Subcutaneous abdominal adipose tissue (tissue), 5 donors: Measurements from ENCODE around the gene CD5L.

Source experiments
- H3K27ac ChIP-seq: one replicate; pipeline ENCODE4 v1.7.0; 2013; ENCODE audit warnings: low read depth, mild to moderate bottlenecking, inconsistent platforms, low read length, moderate library complexity
- H3K27me3 ChIP-seq, 5 donors: one replicate each; pipeline ENCODE4 v1.7.0; 2013; ENCODE audit warnings: low read length in 5 of 5, inconsistent platforms in 1 of 5; ENCODE audit not compliant: control insufficient read depth in 5 of 5, insufficient read depth in 4 of 5
- H3K36me3 ChIP-seq, 5 donors: one replicate each; pipeline ENCODE4 v1.7.0; 2013; ENCODE audit warnings: low read length in 5 of 5; ENCODE audit not compliant: control insufficient read depth in 5 of 5, insufficient read depth in 5 of 5
- H3K4me1 ChIP-seq, 5 donors: one replicate each; pipeline ENCODE4 v1.7.0; 2013; ENCODE audit warnings: low read length in 5 of 5, mild to moderate bottlenecking in 3 of 5, moderate library complexity in 1 of 5; ENCODE audit not compliant: control insufficient read depth in 5 of 5, insufficient read depth in 5 of 5
- H3K4me3 ChIP-seq, 5 donors: one replicate each; pipeline ENCODE4 v1.7.0; 2013; ENCODE audit warnings: low read length in 5 of 5, low read depth in 1 of 5
- H3K9ac ChIP-seq, 5 donors: one replicate each; pipeline ENCODE4 v1.7.0; 2013; ENCODE audit warnings: low read length in 5 of 5, mild to moderate bottlenecking in 4 of 5, moderate library complexity in 3 of 5
- H3K9me3 ChIP-seq, 5 donors: one replicate each; pipeline ENCODE4 v1.7.0; 2013; ENCODE audit warnings: low read length in 5 of 5; ENCODE audit not compliant: control insufficient read depth in 5 of 5
- donor health status: healthy.
- donor health status: healthy.
- donor health status: healthy.
- donor health status: healthy.
- donor health status: healthy.

The CD5L gene

GRCh38 chr1:157781048-157781447 lies 60.6 kb downstream of the CD5L start:
- H3K27ac ChIP-seq = no peak overlapping the region
- no peaks in the 10 kb centered on the region for H3K4me1 ChIP-seq
- H3K27me3 ChIP-seq = no peaks in the 10 kb centered on the region
- H3K4me3 ChIP-seq = no peak overlapping the region
- H3K36me3 ChIP-seq = no peaks in the 10 kb centered on the region
- H3K9me3 ChIP-seq = no peaks in the 10 kb centered on the region
- no peak overlapping the region for H3K9ac ChIP-seq
